Ishikawa (cell line): Measurements from ENCODE around the gene RHCE.

Source experiments
- MAX ChIP-seq: IDR thresholded peaks from 2 replicates; pipeline ENCODE4 v1.6.1; 2012
- REST ChIP-seq: IDR thresholded peaks from 2 replicates; pipeline ENCODE4 v1.6.1; 2012; ENCODE audit warnings: low read depth, mild to moderate bottlenecking
- TAF1 ChIP-seq: IDR thresholded peaks from 2 replicates; pipeline ENCODE4 v1.6.1; 2012; ENCODE audit warnings: low read depth, mild to moderate bottlenecking

- TF ChIP-seq MAX (peak; percentile 65), REST (no peak), TAF1 (peak; percentile 73; the same call in 1 of the 2 replicates)
Measured at GRCh38 chr1:25430073-25430966, 9.7 kb upstream of the RHCE start, which contains the start of gene MACO1.
